Keratinocyte (primary cell): Measurements from ENCODE around the gene NRROS. TPM values are rescaled to one million over a fixed set of nuclear protein-coding genes. Genes with fewer than 3 reads are reported as not detected.
A peak's percentile ranks its signal among the peaks of the same experiment; 100 is the strongest.
"Not testable (repeated sequence)": the region's sequence is repeated elsewhere in the genome, so short reads cannot be mapped to it uniquely, and the experiment has no call there.

Experiments
- DNase-seq: peaks from one replicate; pipeline ENCODE4 v3.0.0-alpha.2; 2011; ENCODE audit warnings: low read depth, missing footprints, low spot score
- FAIRE-seq: peaks from 2 replicates; lab custom pipeline; 2011; peaks lifted over from hg19 to GRCh38; lab: Jason Lieb, UNC
- H2AFZ ChIP-seq: 2 replicates; pipeline ENCODE4 v1.6.0; 2012; ENCODE audit warnings: low read length, control low read depth, inconsistent platforms; ENCODE audit not compliant: control insufficient read depth
- H3K27ac ChIP-seq: 2 replicates; pipeline ENCODE4 v1.5.1; 2011; ENCODE audit warnings: low read length; ENCODE audit not compliant: control insufficient read depth, insufficient read depth
- H3K27me3 ChIP-seq: 3 replicates; pipeline ENCODE4 v1.6.0; 2011; ENCODE audit warnings: low read length; ENCODE audit not compliant: control insufficient read depth, insufficient read depth; ENCODE audit errors: extremely low read depth
- H3K36me3 ChIP-seq, 2 experiments: 2 replicates in 1 of 2; 3 replicates in 1 of 2; pipeline ENCODE4 v1.5.1; 2011; ENCODE audit warnings: low read length in 2 of 2, mild to moderate bottlenecking in 1 of 2; ENCODE audit not compliant: control insufficient read depth in 2 of 2, insufficient read depth in 2 of 2; ENCODE audit errors: extremely low read depth in 1 of 2
- H3K4me1 ChIP-seq: 3 replicates; pipeline ENCODE4 v1.5.1; 2011; ENCODE audit warnings: low read length; ENCODE audit not compliant: control insufficient read depth, insufficient read depth; ENCODE audit errors: extremely low read depth
- H3K4me2 ChIP-seq: 3 replicates; pipeline ENCODE4 v1.6.0; 2011; ENCODE audit warnings: low read depth, low read length; ENCODE audit not compliant: control insufficient read depth, insufficient read depth; ENCODE audit errors: extremely low read depth
- H3K4me3 ChIP-seq, 3 experiments: fragments of 200-600 bp in 1 of 3; sonication (generic) in 1 of 3; 2 replicates in 2 of 3; 3 replicates in 1 of 3; pipeline ENCODE4 v1.5.1; 2011 to 2016; ENCODE audit warnings: low read length in 3 of 3, mild to moderate bottlenecking in 3 of 3, control low read depth in 2 of 3, inconsistent platforms in 1 of 3, low read depth in 1 of 3, mixed read lengths in 1 of 3, mixed run types in 1 of 3, moderate library complexity in 1 of 3; ENCODE audit not compliant: control insufficient read depth in 2 of 3, insufficient read depth in 2 of 3; ENCODE audit errors: extremely low read depth in 1 of 3
- H3K79me2 ChIP-seq: 2 replicates; pipeline ENCODE4 v1.6.0; 2012; ENCODE audit warnings: low read length; ENCODE audit not compliant: control insufficient read depth, insufficient read depth
- H3K9ac ChIP-seq: 3 replicates; pipeline ENCODE4 v1.6.0; 2011; ENCODE audit warnings: low read length; ENCODE audit not compliant: control insufficient read depth, insufficient read depth; ENCODE audit errors: extremely low read depth
- H3K9me1 ChIP-seq: 3 replicates; pipeline ENCODE4 v1.6.0; 2011; ENCODE audit warnings: low read length; ENCODE audit not compliant: control insufficient read depth, insufficient read depth; ENCODE audit errors: extremely low read depth
- H3K9me3 ChIP-seq: 2 replicates; pipeline ENCODE4 v1.5.1; 2012; ENCODE audit warnings: low read depth, low read length; ENCODE audit not compliant: control insufficient read depth
- H4K20me1 ChIP-seq: 3 replicates; pipeline ENCODE4 v1.6.0; 2011; ENCODE audit warnings: low read length; ENCODE audit not compliant: control insufficient read depth, insufficient read depth; ENCODE audit errors: extremely low read depth
- EZH2 ChIP-seq: IDR thresholded peaks from one replicate; pipeline ENCODE4 v1.6.1; 2012; ENCODE audit warnings: inconsistent platforms, mild to moderate bottlenecking, low read length, moderate library complexity
- dilution Hi-C: fragments of 300-500 bp; cut with MboI; formaldehyde crosslinking; loops from one replicate; pipeline ENCODE4 v1.7.0; 2020; ENCODE audit warnings: low sequenced_read_pairs; ENCODE audit not compliant: extremely low pct_ligation_motif_present
- polyA plus RNA-seq, 5 experiments: library from polyadenylated mRNA; depleted of rRNA in 3 of 5; stranded (reverse) in 3 of 5; stranded (forward) in 1 of 5; unstranded in 1 of 5; fragments of >200 nt; gene quantifications; 1 replicate in 1 of 5; 2 replicates in 3 of 5; 3 replicates in 1 of 5; pipeline versions ENCODE4 v1.2.1 to v1.2.3, GENCODE V29; 2011 to 2012; ENCODE audit warnings: missing spikeins in 2 of 5, low read depth in 1 of 5, low replicate concordance in 1 of 5
- TF ChIP-seq, protein P1 (sequence below), 3 experiments: IDR thresholded peaks in 1 of 3; conservative IDR thresholded peaks in 1 of 3; optimal IDR thresholded peaks in 1 of 3; 2 replicates in 2 of 3; 3 replicates in 1 of 3; pipeline versions ENCODE3 to v1.5.1; 2011; ENCODE audit warnings: low read length in 3 of 3, mild to moderate bottlenecking in 3 of 3, moderate library complexity in 2 of 3, control low read depth in 1 of 3, inconsistent platforms in 1 of 3; ENCODE audit not compliant: insufficient read depth in 2 of 3; ENCODE audit errors: extremely low read depth in 1 of 3

Gene NRROS
- polyA plus RNA-seq, 1 donor (not counting 4 experiments of a cell fraction or from before 2014, with no cell fraction given) = 0.03 TPM

DNA sequence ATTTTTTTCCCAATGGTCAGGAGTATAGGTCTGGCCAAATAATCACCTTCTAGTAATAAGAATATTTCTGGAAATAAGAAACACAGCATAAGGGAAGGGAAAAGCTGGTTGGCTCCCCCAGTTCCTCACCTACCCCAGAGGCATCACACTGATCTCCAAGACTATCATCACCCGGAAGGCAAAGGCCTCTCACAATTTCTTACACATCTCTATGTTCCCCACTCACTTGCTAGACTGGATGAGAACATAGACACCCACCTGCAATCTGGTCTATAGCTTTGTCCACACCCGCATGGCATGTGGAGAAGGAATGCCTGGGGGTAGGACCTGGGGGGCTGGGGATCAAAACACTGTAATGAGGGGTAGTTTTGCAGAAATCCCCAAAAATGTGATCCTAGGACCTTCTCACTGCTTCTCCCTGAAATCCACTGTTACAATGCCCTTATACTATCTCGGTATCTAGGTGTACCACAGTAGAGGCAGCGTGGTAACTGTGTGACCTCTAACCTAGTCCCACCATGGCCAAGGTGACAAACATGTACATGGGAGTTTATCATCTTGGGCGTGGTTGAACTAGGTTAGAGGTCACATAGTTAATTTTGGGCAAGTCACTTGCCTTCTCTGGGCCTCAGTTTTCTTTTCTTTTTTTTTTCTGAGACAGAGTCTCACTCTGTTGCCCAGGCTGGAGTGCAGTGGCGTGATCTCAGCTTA lies 29.5 kb upstream of the NRROS start:
- FAIRE-seq = no peak
- H2AFZ ChIP-seq = no peak overlapping the region

GRCh38 chr3:196611761-196612483 lies 27.6 kb upstream of the NRROS start:
- no peaks in the 10 kb centered on the region for H3K4me1 ChIP-seq
- no peaks in the 10 kb centered on the region for H3K36me3 ChIP-seq
- H3K27ac ChIP-seq = no peak overlapping the region
- TF ChIP-seq, protein P1, sequence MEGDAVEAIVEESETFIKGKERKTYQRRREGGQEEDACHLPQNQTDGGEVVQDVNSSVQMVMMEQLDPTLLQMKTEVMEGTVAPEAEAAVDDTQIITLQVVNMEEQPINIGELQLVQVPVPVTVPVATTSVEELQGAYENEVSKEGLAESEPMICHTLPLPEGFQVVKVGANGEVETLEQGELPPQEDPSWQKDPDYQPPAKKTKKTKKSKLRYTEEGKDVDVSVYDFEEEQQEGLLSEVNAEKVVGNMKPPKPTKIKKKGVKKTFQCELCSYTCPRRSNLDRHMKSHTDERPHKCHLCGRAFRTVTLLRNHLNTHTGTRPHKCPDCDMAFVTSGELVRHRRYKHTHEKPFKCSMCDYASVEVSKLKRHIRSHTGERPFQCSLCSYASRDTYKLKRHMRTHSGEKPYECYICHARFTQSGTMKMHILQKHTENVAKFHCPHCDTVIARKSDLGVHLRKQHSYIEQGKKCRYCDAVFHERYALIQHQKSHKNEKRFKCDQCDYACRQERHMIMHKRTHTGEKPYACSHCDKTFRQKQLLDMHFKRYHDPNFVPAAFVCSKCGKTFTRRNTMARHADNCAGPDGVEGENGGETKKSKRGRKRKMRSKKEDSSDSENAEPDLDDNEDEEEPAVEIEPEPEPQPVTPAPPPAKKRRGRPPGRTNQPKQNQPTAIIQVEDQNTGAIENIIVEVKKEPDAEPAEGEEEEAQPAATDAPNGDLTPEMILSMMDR (optimal IDR thresholded peaks at IDR 0.05 in 1 of 3, IDR thresholded peaks at IDR 0.05 in 1 of 3, conservative IDR thresholded peaks at IDR 0.05 in 1 of 3; ENCODE audit: extremely low read depth in 1 of 3, insufficient read depth in 2 of 3, low read length in 3 of 3) = no peak
- no peak for TF ChIP-seq EZH2
- H3K4me2 ChIP-seq = no peak overlapping the region
- FAIRE-seq (no peak), DNase-seq (no peak)
- no peaks in the 10 kb centered on the region for H3K79me2 ChIP-seq
- dilution Hi-C loops = no loop called here
- H3K27me3 ChIP-seq = no peaks in the 10 kb centered on the region
- H3K9me1 ChIP-seq = no peaks in the 10 kb centered on the region
- peak overlapping the region; percentile 28 for H2AFZ ChIP-seq
- no peaks in the 10 kb centered on the region for H4K20me1 ChIP-seq
- no peaks in the 10 kb centered on the region for H3K9me3 ChIP-seq
- no peak overlapping the region for H3K9ac ChIP-seq
- no peak overlapping the region for H3K4me3 ChIP-seq

More for the DNA sequence above, 29.5 kb upstream of the NRROS start:
- H3K4me3 ChIP-seq = no peak overlapping the region
- H3K4me1 ChIP-seq = no peaks in the 10 kb centered on the region
- dilution Hi-C loops = no loop called here
- TF ChIP-seq, protein P1 (optimal IDR thresholded peaks at IDR 0.05 in 1 of 3, IDR thresholded peaks at IDR 0.05 in 1 of 3, conservative IDR thresholded peaks at IDR 0.05 in 1 of 3; ENCODE audit: extremely low read depth in 1 of 3, insufficient read depth in 2 of 3, low read length in 3 of 3) = no peak
- no peak for TF ChIP-seq EZH2
- no peaks in the 10 kb centered on the region for H3K9me1 ChIP-seq
- H3K9me3 ChIP-seq = no peaks in the 10 kb centered on the region
- H3K27ac ChIP-seq = no peak overlapping the region
- no peaks in the 10 kb centered on the region for H3K79me2 ChIP-seq
- no peak overlapping the region for H3K9ac ChIP-seq
- no peaks in the 10 kb centered on the region for H3K36me3 ChIP-seq
- H4K20me1 ChIP-seq = no peaks in the 10 kb centered on the region
- peak overlapping the region; percentile 17 for H3K4me2 ChIP-seq
- DNase-seq = no peak
- H3K27me3 ChIP-seq = no peaks in the 10 kb centered on the region

GRCh38 chr3:196615234-196615633 lies 24.3 kb upstream of the NRROS start:
- H3K4me2 ChIP-seq, FAIRE-seq, H3K9me1 ChIP-seq, H3K79me2 ChIP-seq, H3K36me3 ChIP-seq, H3K27me3 ChIP-seq, dilution Hi-C loops, H3K4me3 ChIP-seq, H3K9ac ChIP-seq, DNase-seq, H2AFZ ChIP-seq, H3K27ac ChIP-seq, H3K4me1 ChIP-seq, H4K20me1 ChIP-seq, H3K9me3 ChIP-seq: not testable (repeated sequence)
